ENCODE results near the gene NMNAT3.

DNA sequence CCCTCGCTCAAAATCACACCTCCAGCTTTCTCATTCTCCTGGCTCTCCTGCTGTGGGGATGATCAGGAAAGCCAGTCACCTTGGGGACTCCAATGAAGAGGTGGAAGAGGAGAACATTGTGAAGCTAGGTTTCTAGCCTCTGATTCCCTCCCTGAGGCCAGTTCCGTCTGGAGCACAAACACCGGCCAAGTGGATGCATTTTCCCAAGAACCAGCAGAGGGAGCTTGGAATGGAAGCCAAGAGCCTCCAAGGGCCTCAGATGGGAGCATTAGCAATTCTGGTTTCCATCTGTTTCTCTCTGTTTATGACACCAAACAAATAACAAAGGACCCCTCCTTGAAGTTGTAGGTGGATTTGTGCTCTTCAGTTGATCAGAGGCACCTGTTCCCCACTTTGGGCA, 40.6 kb upstream of the NMNAT3 start:
- TF ChIP-seq, protein P1, sequence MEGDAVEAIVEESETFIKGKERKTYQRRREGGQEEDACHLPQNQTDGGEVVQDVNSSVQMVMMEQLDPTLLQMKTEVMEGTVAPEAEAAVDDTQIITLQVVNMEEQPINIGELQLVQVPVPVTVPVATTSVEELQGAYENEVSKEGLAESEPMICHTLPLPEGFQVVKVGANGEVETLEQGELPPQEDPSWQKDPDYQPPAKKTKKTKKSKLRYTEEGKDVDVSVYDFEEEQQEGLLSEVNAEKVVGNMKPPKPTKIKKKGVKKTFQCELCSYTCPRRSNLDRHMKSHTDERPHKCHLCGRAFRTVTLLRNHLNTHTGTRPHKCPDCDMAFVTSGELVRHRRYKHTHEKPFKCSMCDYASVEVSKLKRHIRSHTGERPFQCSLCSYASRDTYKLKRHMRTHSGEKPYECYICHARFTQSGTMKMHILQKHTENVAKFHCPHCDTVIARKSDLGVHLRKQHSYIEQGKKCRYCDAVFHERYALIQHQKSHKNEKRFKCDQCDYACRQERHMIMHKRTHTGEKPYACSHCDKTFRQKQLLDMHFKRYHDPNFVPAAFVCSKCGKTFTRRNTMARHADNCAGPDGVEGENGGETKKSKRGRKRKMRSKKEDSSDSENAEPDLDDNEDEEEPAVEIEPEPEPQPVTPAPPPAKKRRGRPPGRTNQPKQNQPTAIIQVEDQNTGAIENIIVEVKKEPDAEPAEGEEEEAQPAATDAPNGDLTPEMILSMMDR (conservative IDR thresholded peaks at IDR 0.05; ENCODE audit: low read depth, low read length) = peak; percentile 50
- TF ChIP-seq EZH2phosphoT487 (IDR thresholded peaks at IDR 0.05; ENCODE audit: borderline replicate concordance, low read length) = no peak
